Neural cell (in vitro differentiated cells): ENCODE measurements around the gene ATP11C. TPM values are rescaled to one million over a fixed set of nuclear protein-coding genes. Genes with fewer than 3 reads are reported as not detected.

Experiments used
- H2AFZ ChIP-seq: fragments of 200-600, 300-800 bp; sonication (generic), shearing (Covaris generic); 2 replicates; pipeline ENCODE4 v1.6.0; 2014; ENCODE audit warnings: low read depth, mild to moderate bottlenecking, antibody characterized with exemption, low read length, moderate library complexity
- H3F3A ChIP-seq: fragments of 200-600 bp; shearing (Covaris generic); 2 replicates; pipeline ENCODE4 v1.6.1; 2016; ENCODE audit warnings: mild to moderate bottlenecking, moderate library complexity, mixed read lengths, antibody characterized with exemption, low read length; ENCODE audit not compliant: insufficient read depth, poor library complexity, severe bottlenecking
- H3K27ac ChIP-seq: fragments of 200-600, 300-800 bp; sonication (generic), shearing (Covaris generic); 2 replicates; pipeline ENCODE4 v1.5.1; 2014; ENCODE audit warnings: mild to moderate bottlenecking, low read length, moderate library complexity
- H3K27me3 ChIP-seq: fragments of 300-800, 200-600 bp; sonication (generic), shearing (Covaris generic); 2 replicates; pipeline ENCODE4 v1.6.0; 2014; ENCODE audit warnings: mild to moderate bottlenecking, low read depth, low read length, moderate library complexity; ENCODE audit not compliant: insufficient read depth
- H3K36me3 ChIP-seq: fragments of 300-800, 200-600 bp; sonication (generic), shearing (Covaris generic); 2 replicates; pipeline ENCODE4 v1.5.1; 2014; ENCODE audit warnings: mild to moderate bottlenecking, antibody characterized with exemption, low read length, moderate library complexity; ENCODE audit not compliant: insufficient read depth
- H3K4me2 ChIP-seq: fragments of 300-800, 200-600 bp; sonication (generic), shearing (Covaris generic); 2 replicates; pipeline ENCODE4 v1.6.0; 2014; ENCODE audit warnings: mild to moderate bottlenecking, low read length
- H3K4me3 ChIP-seq: fragments of 300-800, 200-600 bp; sonication (generic), shearing (Covaris generic); 2 replicates; pipeline ENCODE4 v1.5.1; 2014; ENCODE audit warnings: mild to moderate bottlenecking, low read length, moderate library complexity
- H3K79me2 ChIP-seq: fragments of 200-600 bp; shearing (Covaris generic); replicated peaks from 2 replicates; pipeline ENCODE4 v1.6.0; 2014; ENCODE audit warnings: mild to moderate bottlenecking, low read length, moderate library complexity; ENCODE audit not compliant: insufficient read depth
- H3K9ac ChIP-seq: fragments of 300-800, 200-600 bp; sonication (generic), shearing (Covaris generic); 2 replicates; pipeline ENCODE4 v1.6.1; 2016; ENCODE audit warnings: mild to moderate bottlenecking, low read length, mixed read lengths
- H3K9me2 ChIP-seq: fragments of 200-600 bp; shearing (Covaris generic); 2 replicates; pipeline ENCODE4 v1.6.1; 2016; ENCODE audit warnings: mild to moderate bottlenecking, low read length, mixed read lengths; ENCODE audit not compliant: insufficient read depth
- H3K9me3 ChIP-seq: fragments of 200-600, 300-800 bp; sonication (generic), shearing (Covaris generic); 2 replicates; pipeline ENCODE4 v1.6.1; 2016; ENCODE audit warnings: mild to moderate bottlenecking, mixed run types, low read length, moderate library complexity, mixed read lengths
- H4K20me1 ChIP-seq: fragments of 200-600 bp; shearing (Covaris generic); 2 replicates; pipeline ENCODE4 v1.6.1; 2016; ENCODE audit warnings: mild to moderate bottlenecking, mixed run types; ENCODE audit not compliant: insufficient read depth
- CTCF ChIP-seq: fragments of 450-650 bp; IDR thresholded peaks from 2 replicates; pipeline ENCODE4 v1.5.1; 2014; ENCODE audit warnings: antibody characterized with exemption, mild to moderate bottlenecking, moderate library complexity; ENCODE audit not compliant: poor library complexity, severe bottlenecking
- EP300 ChIP-seq: fragments of 450-650 bp; conservative IDR thresholded peaks from 2 replicates; pipeline ENCODE4 v1.6.1; 2014; ENCODE audit warnings: antibody characterized with exemption, mild to moderate bottlenecking, moderate library complexity; ENCODE audit not compliant: poor library complexity, severe bottlenecking
- EZH2 ChIP-seq: fragments of 200-600, 300-800 bp; shearing (Covaris generic), sonication (generic); IDR thresholded peaks from 2 replicates; pipeline ENCODE4 v1.6.1; 2014; ENCODE audit warnings: antibody characterized with exemption, low read length, borderline replicate concordance, mild to moderate bottlenecking; ENCODE audit not compliant: insufficient read depth, poor library complexity, severe bottlenecking
- MXI1 ChIP-seq: fragments of 450-650 bp; conservative IDR thresholded peaks from 2 replicates; pipeline ENCODE4 v1.6.1; 2014; ENCODE audit warnings: antibody characterized with exemption, mild to moderate bottlenecking; ENCODE audit not compliant: poor library complexity, severe bottlenecking
- POLR2AphosphoS5 ChIP-seq: IDR thresholded peaks from 2 replicates; pipeline ENCODE4 v1.6.1; 2012
- RAD21 ChIP-seq: fragments of 450-650 bp; conservative IDR thresholded peaks from 2 replicates; pipeline ENCODE4 v1.6.1; 2014; ENCODE audit warnings: antibody characterized with exemption, mild to moderate bottlenecking, moderate library complexity
- REST ChIP-seq: IDR thresholded peaks from 2 replicates; pipeline ENCODE4 v1.6.1; 2012; ENCODE audit warnings: borderline replicate concordance
- SMC3 ChIP-seq: fragments of 450-650 bp; conservative IDR thresholded peaks from 2 replicates; pipeline ENCODE4 v1.6.1; 2014; ENCODE audit warnings: antibody characterized with exemption, mild to moderate bottlenecking, moderate library complexity; ENCODE audit not compliant: poor library complexity
- TAF1 ChIP-seq: IDR thresholded peaks from 2 replicates; pipeline ENCODE4 v1.6.1; 2012; ENCODE audit warnings: low read depth
- polyA plus RNA-seq: library from polyadenylated mRNA; depleted of rRNA; stranded (reverse); fragments of >200 nt; gene quantifications from 2 replicates; pipeline ENCODE4 v1.2.3, GENCODE V29; 2014

The ATP11C gene
- polyA plus RNA-seq, 1 donor from 2014 or later: 111 TPM

- Histone ChIP-seq H3K36me3 (no peaks in the 10 kb centered on the region), H3K27me3 (no peaks in the 10 kb centered on the region), H3K4me3 (no peak overlapping the region), H3K27ac (no peak overlapping the region), H4K20me1 (no peaks in the 10 kb centered on the region), H3K9me3 (no peaks in the 10 kb centered on the region), H2AFZ (no peak overlapping the region), H3K9me2 (no peaks in the 10 kb centered on the region), H3K79me2 (peaks cover 3% of the 10 kb centered on the region), H3F3A (no peaks in the 10 kb centered on the region), H3K9ac (no peak overlapping the region), H3K4me2 (no peak overlapping the region)
- TF ChIP-seq POLR2AphosphoS5 (no peak), RAD21 (no peak), REST (no peak), EP300 (no peak), SMC3 (no peak), EZH2 (no peak), CTCF (no peak), MXI1 (no peak), TAF1 (no peak)
These were observed 18.4 kb downstream of the ATP11C start for GRCh38 chrX:139914421-139914820.

GRCh38 chrX:139909712-139910111, 23.1 kb downstream of the ATP11C start:
- Histone ChIP-seq H3K79me2 (peaks cover 3% of the 10 kb centered on the region), H3F3A (no peaks in the 10 kb centered on the region), H3K36me3 (no peaks in the 10 kb centered on the region), H3K4me3 (no peak overlapping the region), H3K9me2 (no peaks in the 10 kb centered on the region), H4K20me1 (no peaks in the 10 kb centered on the region), H2AFZ (no peak overlapping the region), H3K9ac (no peak overlapping the region), H3K27ac (no peak overlapping the region), H3K9me3 (no peaks in the 10 kb centered on the region), H3K4me2 (no peak overlapping the region), H3K27me3 (no peaks in the 10 kb centered on the region)
- TF ChIP-seq POLR2AphosphoS5 (no peak), MXI1 (no peak), EZH2 (no peak), RAD21 (no peak), EP300 (no peak), CTCF (no peak), TAF1 (no peak), SMC3 (no peak), REST (no peak)
